OCI-M2 (cell line): Measurements from ENCODE around the gene GRK7.
"Not testable (repeated sequence)": the region's sequence is repeated elsewhere in the genome, so short reads cannot be mapped to it uniquely, and the experiment has no call there.

Experiments
- DNase-seq: peaks from one replicate; lab custom pipeline; 2025; ENCODE audit not compliant: unreplicated experiment; lab: John Stamatoyannopoulos, UW

The GRK7 gene

DNA sequence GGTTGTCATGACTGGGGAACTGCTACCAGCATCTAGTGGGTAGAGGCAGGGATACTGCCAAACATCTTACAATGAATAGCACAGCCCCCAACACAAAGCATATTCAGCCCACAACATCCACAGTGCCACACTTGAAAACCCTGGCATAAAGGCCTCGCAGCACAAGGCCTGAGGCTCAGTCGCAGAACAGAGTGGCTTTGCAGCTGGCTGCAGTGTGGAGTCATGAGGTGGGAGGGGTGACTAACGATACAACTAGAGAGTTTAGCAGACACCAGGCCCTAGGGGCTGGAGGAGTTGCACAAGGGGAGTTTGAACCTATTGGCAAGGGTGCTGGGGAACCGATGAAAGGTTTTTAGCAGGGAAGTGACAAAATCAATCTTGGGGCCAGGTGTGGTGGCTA lies 32.1 kb downstream of the GRK7 start:
- no peak for DNase-seq

DNA sequence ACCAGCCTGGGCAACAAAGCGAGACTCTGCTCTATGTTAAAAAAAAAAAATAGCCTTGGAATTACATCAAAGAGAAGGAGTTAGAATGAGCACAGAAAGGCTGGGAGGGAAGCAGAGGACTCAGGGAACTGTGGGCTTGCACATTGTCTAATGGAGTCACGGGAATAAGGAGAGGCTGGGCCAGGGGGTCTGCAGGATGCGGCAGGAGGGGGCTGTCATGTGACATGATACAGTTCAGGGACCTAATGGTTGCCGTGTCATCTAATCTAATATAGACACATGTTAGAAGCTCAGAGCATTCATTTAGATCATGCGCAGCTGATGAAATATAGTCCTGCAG lies 32.5 kb downstream of the GRK7 start:
- DNase-seq: no peak

DNA sequence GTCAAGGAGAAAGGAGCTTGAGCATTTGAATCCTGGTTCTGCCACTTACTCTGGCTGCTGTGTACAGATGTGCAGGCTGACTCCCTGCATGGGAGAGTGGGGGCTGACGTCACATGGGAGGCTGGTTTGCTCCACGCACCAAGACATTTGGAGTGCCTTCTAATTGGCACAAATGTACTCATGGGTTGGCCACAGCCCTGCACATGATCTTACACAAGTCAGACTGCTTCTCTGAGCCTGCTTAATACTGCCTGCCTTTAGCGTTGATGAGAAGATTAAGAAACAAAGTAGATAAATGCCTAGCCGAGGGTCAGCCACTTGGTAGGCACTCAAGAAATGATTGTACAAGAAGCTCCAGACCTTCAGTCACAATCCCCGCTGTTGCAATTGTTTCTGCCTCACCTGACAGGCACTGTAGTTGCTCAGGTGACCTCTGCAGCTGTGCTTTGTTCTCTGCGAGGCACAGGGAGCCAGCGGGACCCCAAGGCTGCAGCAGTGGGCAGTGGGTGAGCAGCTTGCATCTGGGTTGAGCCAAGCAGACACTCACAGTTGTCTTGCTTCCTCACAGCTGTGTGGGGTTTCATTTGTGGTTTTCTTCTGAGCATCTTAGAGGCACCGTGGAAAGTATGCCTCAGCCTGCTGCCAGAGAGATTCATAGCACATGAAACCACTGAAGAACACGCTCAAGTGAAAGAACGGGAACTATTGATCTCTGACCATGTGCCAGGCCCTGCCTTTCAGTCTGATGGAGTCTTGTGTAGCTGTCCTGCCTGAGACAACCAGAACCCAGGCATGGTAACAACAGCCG lies 33.1 kb downstream of the GRK7 start:
- DNase-seq: no peak

DNA sequence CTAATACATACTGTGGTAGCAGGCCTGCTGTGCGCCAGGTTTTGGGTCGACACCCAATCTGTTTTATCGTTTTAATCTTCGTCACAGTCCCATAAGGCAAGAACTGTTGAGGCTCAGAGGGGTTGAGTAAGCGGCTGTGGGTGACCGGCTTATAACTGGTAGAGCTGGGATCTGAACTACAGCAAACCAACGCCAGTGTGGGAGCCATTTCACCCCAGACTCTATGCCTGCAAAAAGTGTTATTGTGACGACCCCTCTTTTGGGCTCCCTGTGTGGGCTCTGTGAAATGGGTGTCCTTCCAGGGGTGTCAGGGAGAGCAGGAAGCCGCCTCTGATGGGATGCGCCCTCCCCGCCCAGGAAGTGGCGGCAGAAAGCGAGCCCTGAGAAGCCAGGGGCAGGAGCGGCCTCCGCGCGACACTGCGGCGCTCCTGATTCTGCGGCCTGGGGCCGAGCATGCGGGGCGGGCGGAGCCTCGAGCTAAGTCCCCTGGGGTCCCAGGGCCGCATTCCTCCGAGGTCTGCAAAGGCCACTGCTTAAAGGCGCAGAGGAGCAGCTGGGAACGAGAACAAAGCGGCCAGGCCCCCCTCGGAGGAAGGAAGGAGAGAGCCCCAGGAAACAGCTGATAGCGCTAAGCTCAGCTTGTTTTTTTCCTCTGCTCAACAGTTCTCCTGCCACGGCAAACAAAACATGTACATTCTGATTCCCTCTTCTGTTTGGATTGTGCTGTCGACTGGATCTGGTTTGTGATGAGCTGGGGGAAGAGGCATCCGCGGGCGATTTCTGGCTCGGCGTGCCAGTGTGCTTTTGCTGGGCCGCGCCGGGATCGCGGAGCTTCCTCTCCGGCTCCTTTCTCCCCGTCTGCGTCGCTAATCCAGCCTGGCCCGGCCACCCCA lies 33.9 kb downstream of the GRK7 start:
- DNase-seq: no peak

DNA sequence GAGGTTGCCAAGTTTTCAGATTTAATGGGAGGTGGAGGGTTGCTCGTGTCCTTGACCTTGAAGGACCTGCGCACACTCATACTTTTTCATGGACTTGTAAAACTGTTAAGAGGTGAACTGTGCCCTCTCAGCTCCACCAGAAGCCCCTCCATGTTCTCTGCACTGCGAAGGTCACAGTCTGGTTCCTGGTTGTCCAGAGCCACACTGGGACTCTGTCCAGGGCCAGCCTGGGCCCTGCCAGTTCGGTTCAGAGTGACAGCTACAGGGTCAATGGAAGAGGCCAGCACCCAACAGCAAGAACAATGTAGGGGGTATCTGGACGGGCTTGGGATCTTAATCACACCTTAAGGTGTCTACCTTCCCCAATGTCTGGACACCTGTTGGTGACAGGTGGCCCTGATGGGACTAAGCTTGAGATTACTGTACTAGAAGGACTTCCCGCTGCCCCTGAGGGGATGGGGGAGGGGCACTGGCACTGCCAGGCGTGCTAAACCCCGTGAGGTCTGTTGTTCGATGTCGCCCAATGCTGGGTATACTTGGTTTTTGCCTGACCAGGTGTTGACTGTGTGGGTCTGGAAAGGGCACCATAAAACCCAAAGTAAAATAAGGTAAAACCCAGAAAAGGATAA lies 34.7 kb downstream of the GRK7 start:
- DNase-seq: no peak

DNA sequence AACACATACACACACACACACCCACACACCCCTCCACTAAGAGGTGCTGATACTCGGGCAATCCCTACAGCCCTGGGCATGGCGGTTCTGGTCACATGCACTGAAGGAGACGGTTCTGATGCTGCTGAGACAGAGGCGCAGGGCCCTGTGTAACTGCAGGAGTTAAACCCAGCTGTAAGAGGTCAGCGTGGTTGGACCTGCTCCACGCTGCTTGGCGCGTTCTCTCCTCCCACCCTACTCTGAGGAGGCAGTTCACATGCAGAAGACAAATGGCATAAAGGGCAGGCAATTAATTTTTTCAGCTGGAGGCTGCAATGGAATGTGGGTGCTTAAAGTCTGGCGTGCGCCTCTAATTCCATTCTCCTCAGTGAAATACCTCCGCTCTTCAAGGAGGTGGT lies 35.2 kb downstream of the GRK7 start:
- no peak for DNase-seq

DNA sequence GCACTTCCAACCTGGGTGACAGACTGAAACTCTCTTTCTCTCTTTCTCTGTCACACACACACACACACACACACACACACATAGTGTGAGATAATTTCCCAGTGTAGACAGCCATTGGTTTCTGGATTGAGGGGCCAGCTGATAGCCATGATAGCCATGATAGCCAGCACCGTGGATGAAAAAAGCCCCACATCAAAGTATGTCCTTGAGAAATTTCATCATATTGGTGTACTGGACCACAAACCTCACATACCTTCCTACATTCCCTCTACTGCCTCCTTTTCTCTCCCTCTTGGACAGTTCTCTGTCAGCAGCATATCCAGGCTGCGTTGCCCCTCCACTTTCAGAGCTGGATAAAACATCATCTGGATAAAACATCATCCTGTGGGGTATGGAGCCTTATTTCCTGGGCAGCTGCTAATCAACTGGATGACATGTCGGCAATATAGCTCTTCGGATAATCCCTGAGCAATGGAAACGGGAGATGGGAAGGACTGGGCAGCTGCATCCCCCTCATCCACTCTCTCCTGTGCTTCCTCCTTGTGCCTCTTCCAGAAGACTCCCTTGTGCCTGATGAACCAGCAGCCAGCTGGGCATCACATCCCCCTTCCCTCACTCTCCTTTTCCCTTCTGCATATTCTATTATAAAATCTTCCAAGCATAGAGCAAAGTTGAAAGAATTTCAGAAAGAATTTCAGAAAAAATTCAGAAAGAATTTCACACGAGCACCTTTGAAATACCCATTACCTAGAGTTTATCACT lies 39.3 kb downstream of the GRK7 start:
- no peak for DNase-seq

DNA sequence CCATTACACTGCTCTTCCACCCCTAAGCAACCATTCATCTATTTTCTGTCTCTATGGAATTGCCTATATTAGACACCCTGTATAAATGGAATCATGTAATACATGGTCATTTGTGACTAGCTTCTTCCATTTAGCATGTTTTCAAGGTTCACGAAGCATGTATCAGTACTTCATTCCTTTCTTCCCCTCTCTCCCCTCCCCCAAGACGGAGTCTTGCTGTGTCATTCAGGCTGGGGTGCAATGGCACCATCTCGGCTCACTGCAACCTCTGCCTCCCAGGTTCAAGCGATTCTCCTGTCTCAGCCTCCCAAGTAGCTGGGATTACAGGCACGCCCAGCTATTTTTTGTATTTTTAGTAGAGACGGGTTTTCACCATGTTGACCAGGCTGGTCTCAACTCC lies 40.3 kb downstream of the GRK7 start:
- DNase-seq: not testable (repeated sequence)

DNA sequence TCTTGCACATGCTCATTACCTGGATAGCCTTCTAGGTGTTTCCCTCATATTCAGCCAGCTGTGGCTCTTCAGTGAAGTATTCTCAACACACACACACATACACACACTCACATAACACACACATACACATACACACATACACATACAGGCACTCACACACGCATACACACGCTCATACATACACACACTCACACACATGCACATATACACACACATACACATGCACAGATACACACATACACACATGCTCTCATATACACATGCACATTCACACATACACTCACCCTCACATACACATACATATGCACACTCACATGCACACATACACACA lies 41.2 kb downstream of the GRK7 start:
- DNase-seq: no peak

DNA sequence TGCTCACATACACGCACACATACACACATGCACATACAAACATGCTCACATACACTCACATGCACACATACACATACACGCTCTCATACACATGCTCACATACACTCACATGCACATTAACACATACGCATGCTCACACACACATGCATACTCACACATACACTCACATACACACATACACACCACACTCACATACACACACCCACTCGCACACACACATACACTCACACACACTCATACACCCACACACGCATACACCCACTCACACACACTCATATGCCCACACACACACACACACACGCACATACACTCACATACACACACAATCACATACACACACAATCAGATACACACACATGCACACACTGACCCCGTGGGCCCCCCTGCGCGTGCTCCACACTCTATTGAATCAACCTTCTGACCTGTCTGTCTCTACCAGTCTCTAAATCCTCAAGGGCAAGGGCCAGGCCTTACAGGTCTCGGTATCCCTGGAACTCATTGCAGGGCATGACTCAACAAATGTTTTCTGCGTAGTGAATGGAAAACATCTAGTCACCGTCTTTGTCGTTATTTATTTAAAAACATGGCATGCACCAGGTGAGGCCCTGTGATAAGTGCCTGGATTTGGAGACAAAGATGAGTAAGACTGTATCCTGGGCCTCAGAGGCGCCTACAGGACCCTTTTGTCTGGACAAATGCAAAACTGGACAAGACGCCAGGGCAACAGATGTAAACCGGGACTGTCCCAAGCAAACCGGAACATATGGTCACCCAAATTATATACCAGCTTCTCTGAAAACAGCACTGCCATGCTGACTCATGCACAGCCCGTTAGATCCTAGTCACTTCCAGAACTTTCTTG lies 41.8 kb downstream of the GRK7 start:
- no peak for DNase-seq

DNA sequence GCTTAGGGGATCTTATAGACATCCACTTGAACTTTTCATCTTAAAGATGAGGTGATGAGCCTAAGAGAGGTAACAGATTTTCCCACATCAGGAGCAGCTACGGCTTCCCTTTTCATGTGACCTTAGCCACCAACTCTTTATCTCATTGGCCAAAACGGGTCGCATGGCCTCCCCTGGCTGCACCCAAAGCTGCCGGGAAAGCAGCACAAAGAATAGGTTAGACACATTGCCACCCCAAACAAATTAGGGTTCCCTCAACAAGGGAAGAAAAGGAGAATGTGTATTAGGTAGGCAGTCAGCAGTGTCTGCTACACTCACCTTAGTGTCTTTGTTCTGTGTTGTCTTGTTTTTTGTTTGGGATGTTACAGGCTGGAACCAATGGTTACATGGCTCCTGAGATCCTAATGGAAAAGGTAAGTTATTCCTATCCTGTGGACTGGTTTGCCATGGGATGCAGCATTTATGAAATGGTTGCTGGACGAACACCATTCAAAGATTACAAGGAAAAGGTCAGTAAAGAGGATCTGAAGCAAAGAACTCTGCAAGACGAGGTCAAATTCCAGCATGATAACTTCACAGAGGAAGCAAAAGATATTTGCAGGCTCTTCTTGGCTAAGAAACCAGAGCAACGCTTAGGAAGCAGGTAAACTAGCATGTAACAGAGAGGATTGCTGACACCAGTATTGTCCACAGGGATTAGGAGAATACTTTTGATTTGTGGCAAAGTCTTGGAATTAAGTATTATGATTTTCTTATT lies 44.2 kb downstream of the GRK7 start:
- DNase-seq: no peak

DNA sequence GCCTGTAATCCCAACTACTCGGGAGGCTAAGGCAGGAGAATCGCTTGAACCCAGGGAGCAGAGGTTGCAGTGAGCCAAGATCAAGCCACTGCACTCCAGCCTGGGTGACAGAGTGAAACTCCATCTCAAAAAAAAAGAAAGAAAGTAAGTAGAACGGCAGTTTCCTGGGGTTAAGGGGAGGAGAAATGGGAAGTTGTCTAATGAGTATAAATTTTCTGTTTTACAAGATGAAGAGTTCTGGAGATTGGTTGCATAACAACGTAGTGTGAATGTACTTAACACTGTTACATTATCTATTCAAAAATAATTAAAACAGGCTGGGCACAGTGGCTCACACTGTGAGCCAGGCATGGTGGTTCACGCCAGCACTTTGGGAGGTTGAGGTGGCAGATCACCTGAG lies 45.4 kb downstream of the GRK7 start:
- no peak for DNase-seq

DNA sequence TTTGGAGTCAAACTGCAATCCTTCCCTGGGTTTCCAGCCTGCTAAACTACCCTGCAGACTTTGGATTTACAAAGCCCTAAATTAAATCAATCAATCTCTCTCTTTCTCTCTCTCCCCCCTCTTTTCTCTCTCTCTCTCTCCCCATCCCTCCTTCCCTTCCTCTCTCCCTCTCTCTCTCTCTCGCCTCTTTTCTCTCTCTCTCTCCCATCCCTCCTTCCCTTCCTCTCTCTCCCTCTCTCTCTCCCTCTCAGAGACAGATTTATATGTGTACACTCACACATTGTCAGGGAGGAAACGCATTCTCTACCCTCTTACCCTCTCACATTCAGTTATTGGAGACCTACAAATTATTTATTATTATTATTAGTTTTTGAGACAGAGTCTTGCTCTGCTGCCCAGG lies 47.0 kb downstream of the GRK7 start:
- DNase-seq: no peak

DNA sequence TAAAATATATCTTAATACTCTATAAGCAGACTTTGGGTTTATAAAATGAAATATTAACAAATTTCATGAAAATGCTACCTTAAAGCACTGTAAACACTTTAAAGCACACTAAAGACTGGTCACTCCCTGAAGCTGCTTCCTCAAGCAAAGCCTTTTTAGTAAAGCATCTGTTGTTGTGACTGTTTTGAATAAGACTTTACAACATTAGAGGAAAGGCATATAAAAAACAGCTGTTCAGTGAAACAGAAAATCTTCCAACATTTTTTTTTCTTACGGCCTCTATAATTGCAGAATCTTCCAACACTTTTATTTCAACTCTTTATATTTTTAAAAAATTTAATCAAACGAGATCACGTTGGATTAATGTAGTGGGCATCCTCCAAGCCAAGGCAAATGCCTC lies 48.1 kb downstream of the GRK7 start:
- DNase-seq: no peak

DNA sequence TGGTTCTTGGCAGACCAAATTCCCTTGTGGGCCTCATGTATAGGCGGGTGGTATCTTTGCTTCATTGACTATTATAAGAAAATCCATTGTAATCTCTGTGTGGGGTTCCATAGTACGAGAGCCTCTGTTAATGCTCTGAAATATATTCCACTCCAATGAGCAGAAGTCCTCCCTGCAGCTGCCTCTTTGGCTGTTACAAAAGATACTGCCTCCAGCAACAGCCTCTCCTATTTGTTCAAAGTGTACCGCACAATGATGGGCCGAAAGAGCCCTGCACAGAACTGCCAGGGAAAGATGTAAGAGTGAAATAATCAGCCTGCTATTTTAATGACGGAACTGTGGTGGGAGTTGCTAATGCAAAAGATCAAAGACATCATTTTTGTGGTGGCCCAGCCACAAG lies 48.9 kb downstream of the GRK7 start:
- DNase-seq: no peak

DNA sequence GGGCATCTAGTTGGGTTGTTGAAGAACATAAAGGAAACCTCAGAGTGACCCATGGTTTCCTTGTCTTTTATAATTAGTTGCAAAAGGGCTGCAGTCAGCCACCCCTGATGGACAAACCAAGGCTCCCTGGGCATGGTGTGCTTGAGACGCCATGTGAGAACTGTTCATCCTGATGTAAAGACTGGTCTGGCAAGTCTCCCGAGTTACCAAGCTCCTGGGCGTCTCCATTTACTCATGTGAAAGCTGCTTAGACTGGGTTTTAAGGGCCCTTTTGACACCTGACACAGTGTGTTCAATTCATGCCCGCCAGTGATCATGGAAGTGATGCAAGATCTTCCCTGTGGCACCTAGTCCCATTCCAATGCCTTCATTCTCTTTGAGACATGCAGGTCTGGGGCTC lies 49.4 kb downstream of the GRK7 start:
- no peak for DNase-seq
